GM18498 (cell line): Measurements from ENCODE around the gene ABTB2.

Experiments used
- ATAC-seq: cut with Tn5 transposase; IDR thresholded peaks from one replicate; pipeline ENCODE4 v1.9.1; 2021; ENCODE audit warnings: mild to moderate bottlenecking, moderate library complexity; ENCODE audit not compliant: unreplicated experiment

The ABTB2 gene

GRCh38 chr11:34155757-34156062 lies 202.1 kb downstream of the ABTB2 start:
- no peak for ATAC-seq

- ATAC-seq: no peak
Measured at GRCh38 chr11:34155057-34155756, 202.6 kb downstream of the ABTB2 start.

- peak; percentile 76 for ATAC-seq
Measured at GRCh38 chr11:34154059-34154875, 203.5 kb downstream of the ABTB2 start.

GRCh38 chr11:34151916-34152845 lies 205.6 kb downstream of the ABTB2 start:
- ATAC-seq: no peak

GRCh38 chr11:34151166-34151565 lies 206.6 kb downstream of the ABTB2 start:
- ATAC-seq: no peak

- ATAC-seq: no peak
Measured at GRCh38 chr11:34150494-34151151, 207.2 kb downstream of the ABTB2 start.

- ATAC-seq: no peak
Measured at GRCh38 chr11:34149786-34150185, 208.0 kb downstream of the ABTB2 start.

GRCh38 chr11:34149274-34149673 lies 208.5 kb downstream of the ABTB2 start:
- no peak for ATAC-seq

GRCh38 chr11:34148504-34149165 lies 209.2 kb downstream of the ABTB2 start:
- ATAC-seq: no peak

GRCh38 chr11:34147581-34147980 lies 210.2 kb downstream of the ABTB2 start:
- no peak for ATAC-seq

- ATAC-seq: no peak
Measured at GRCh38 chr11:34146866-34147265, 210.9 kb downstream of the ABTB2 start.

- no peak for ATAC-seq
Measured at GRCh38 chr11:34146411-34146810, 211.4 kb downstream of the ABTB2 start.

- ATAC-seq: peak; percentile 50
Measured at GRCh38 chr11:34145847-34146381, 211.9 kb downstream of the ABTB2 start.

GRCh38 chr11:34145073-34145472 lies 212.7 kb downstream of the ABTB2 start:
- ATAC-seq: peak; percentile 46

- no peak for ATAC-seq
Measured at GRCh38 chr11:34143048-34143447, 214.8 kb downstream of the ABTB2 start.

GRCh38 chr11:34140149-34140548 lies 217.7 kb downstream of the ABTB2 start:
- no peak for ATAC-seq

GRCh38 chr11:34139346-34139745 lies 218.5 kb downstream of the ABTB2 start:
- ATAC-seq: no peak

GRCh38 chr11:34136420-34136819 lies 221.4 kb downstream of the ABTB2 start:
- no peak for ATAC-seq

GRCh38 chr11:34135439-34135838 lies 222.4 kb downstream of the ABTB2 start:
- no peak for ATAC-seq

GRCh38 chr11:34134765-34135164 lies 223.0 kb downstream of the ABTB2 start:
- ATAC-seq: peak; percentile 91
